GM18951 (cell line): Measurements from ENCODE around the gene GDF2.

Experiments
- POLR2A ChIP-seq: IDR thresholded peaks from 4 replicates; pipeline ENCODE4 v1.6.1; 2011; ENCODE audit warnings: mild to moderate bottlenecking; ENCODE audit not compliant: insufficient read length, insufficient read depth; ENCODE audit errors: extremely low read depth
- in situ Hi-C: fragments of 300-500 bp; cut with MboI; formaldehyde crosslinking; loops from one replicate; pipeline ENCODE4 v1.12.0; 2022; ENCODE audit warnings: low sequenced_read_pairs, mixed read lengths, inconsistent platforms; ENCODE audit not compliant: unreplicated experiment

The GDF2 gene

DNA sequence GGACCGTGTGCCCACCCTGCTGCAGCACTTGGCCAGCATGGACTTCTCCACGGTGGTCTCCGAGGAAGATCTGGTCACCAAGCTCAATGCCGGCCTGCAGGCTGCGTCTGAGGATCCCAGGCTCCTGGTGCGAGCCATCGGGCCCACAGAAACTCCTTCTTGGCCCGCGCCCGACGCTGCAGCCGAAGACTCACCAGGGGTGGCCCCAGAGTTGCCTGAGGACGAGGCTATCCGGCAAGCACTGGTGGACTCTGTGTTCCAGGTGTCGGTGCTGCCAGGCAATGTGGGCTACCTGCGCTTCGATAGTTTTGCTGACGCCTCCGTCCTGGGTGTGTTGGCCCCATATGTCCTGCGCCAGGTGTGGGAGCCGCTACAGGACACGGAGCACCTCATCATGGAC lies 27.3 kb downstream of the GDF2 start:
- in situ Hi-C loops: no loop called here
- TF ChIP-seq POLR2A: no peak

GRCh38 chr10:47349941-47350371 lies 27.7 kb downstream of the GDF2 start:
- in situ Hi-C loops: no loop called here
- TF ChIP-seq POLR2A: no peak

DNA sequence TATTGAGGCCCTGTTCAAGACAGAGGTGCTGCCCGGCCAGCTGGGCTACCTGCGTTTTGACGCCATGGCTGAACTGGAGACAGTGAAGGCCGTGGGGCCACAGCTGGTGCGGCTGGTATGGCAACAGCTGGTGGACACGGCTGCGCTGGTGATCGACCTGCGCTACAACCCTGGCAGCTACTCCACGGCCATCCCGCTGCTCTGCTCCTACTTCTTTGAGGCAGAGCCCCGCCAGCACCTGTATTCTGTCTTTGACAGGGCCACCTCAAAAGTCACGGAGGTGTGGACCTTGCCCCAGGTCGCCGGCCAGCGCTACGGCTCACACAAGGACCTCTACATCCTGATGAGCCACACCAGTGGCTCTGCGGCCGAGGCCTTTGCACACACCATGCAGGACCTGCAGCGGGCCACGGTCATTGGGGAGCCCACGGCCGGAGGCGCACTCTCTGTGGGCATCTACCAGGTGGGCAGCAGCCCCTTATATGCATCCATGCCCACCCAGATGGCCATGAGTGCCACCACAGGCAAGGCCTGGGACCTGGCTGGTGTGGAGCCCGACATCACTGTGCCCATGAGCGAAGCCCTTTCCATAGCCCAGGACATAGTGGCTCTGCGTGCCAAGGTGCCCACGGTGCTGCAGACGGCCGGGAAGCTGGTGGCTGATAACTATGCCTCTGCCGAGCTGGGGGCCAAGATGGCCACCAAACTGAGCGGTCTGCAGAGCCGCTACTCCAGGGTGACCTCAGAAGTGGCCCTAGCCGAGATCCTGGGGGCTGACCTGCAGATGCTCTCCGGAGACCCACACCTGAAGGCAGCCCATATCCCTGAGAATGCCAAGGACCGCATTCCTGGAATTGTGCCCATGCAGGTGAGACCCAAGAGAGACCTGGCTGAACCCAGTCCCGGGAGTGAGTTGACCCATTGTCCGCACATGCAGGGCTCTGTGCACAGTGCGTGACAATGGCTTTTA lies 28.7 kb downstream of the GDF2 start:
- in situ Hi-C loops: no loop called here
- TF ChIP-seq POLR2A: no peak

GRCh38 chr10:47351899-47352815 lies 29.9 kb downstream of the GDF2 start:
- in situ Hi-C loops: no loop called here
- no peak for TF ChIP-seq POLR2A

- TF ChIP-seq POLR2A: no peak
- in situ Hi-C loops: no loop called here
Measured at GRCh38 chr10:47353351-47353750, 31.1 kb downstream of the GDF2 start.

GRCh38 chr10:47354165-47354564 lies 31.9 kb downstream of the GDF2 start:
- in situ Hi-C loops: no loop called here
- TF ChIP-seq POLR2A: no peak

GRCh38 chr10:47354900-47355299 lies 32.6 kb downstream of the GDF2 start:
- in situ Hi-C loops: no loop called here
- no peak for TF ChIP-seq POLR2A

DNA sequence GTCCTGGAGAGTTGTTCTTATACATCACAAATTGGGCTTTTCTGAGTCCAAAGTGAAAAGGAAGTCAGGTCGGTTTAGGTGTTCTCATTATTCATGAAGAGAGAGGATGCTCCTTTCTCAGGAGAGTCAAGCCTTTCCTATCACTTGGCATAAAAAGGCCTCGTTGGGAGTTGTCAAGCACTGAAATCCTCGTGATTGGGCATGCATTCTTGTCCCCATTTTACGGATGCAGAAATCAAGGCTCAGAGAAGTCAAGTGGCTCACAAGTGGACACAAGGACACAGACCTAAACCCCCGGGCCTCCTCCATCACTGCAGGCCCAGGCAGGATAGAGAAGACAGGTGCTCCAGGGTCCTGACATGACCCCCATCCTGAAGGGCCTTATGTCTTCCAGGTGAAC lies 34.5 kb downstream of the GDF2 start:
- TF ChIP-seq POLR2A: no peak
- in situ Hi-C loops: no loop called here

DNA sequence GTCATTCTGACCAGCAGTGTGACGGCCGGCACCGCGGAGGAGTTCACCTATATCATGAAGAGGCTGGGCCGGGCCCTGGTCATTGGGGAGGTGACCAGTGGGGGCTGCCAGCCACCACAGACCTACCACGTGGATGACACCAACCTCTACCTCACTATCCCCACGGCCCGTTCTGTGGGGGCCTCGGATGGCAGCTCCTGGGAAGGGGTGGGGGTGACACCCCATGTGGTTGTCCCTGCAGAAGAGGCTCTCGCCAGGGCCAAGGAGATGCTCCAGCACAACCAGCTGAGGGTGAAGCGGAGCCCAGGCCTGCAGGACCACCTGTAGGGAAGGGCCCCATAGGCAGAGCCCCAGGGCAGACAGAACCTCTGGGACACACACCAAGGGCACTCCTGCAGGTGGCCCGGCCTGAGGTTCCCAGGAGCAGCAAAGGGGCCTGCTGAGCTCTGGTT lies 34.9 kb downstream of the GDF2 start:
- no peak for TF ChIP-seq POLR2A
- in situ Hi-C loops: no loop called here

DNA sequence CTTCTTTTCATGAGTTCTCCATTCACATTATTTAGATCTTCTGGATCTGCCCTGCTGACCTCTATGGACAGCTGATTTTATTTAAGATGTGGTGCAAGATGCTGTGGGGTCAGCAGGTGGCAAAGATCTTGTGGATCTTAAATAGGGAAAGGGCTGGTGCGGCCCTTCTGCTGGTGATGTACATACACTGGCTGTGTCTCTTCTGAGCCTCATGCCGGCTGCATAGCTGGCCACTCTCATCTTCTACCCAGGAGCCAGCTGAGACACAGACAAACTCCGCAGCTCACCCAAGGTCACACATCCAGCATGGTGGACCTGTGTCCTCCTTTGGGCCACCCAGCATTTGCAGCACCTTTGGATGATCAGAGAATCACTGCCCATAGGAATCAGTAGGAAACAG lies 35.7 kb downstream of the GDF2 start:
- no peak for TF ChIP-seq POLR2A
- in situ Hi-C loops: no loop called here

GRCh38 chr10:47358457-47358856 lies 36.2 kb downstream of the GDF2 start:
- in situ Hi-C loops: no loop called here
- no peak for TF ChIP-seq POLR2A

- in situ Hi-C loops: no loop called here
- no peak for TF ChIP-seq POLR2A
Measured at GRCh38 chr10:47359101-47359500, 36.8 kb downstream of the GDF2 start.

DNA sequence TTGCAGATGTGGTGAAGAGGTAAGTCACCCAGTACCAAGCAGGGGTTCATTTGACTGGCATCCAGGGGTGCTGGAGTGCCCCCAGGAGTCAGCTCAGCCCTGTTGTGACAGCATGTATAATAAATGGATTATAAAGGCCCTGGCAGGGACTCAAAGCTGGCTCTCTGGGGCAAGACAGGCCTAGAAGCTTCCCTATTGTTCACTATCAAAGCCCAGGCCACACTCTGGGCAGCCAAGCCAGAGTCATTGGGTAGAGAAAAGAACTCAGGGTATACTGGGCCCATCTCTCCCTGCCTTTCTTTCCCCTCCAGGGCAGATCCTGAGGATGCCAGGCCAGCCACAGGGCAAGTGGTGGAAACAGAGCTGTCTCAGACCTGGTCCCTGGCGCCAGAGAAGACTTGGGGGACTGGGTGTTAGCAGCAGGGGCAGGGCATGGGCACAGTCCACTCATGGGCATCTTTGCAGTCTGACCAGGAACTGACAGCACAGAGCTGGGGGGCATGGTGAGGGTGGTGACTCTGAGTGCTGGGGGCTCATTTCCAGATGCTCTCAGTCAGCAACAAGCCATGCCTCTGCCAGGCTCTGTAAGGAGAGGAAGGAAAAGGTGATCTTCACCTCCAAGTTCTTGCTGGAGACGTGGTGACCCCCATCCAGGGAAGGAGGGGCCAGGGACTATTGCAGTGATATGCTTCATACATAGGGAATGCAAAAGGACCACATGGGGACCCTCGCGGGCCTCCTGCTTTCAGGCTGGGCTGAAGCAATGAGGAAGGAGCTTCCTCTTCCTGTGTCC lies 37.6 kb downstream of the GDF2 start:
- TF ChIP-seq POLR2A: no peak
- in situ Hi-C loops: no loop called here

DNA sequence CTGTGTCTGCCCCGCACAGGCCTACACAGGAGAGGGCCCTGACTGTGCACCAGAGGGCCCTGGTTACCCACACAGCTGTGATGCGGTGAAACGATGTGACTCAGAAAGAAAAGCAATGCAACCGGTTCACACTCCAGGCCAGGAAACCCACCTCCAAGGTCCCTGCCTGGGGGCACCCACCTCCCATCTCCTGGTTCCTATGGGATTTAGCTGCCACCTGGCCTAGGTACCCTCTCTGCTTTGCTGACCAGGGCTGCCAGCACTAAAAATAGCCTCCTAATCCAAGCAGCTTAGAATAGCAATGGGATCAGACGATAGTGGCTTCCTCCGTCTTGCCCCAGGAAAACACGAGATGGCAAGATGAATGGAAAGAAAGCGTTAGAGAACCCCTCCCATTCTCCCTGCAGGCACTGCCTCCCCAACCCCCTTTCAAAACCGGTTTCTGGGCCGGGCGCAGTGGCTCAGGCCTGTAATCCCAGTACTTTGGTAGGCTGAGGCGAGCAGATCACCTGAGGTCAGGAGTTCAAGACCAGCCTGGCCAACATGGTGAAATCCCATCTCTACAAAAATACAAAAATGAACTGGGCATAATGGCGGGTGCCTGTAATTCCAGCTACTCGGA lies 38.3 kb downstream of the GDF2 start:
- no peak for TF ChIP-seq POLR2A
- in situ Hi-C loops: no loop called here
